Measurements from ENCODE around the gene C4orf33. TPM values are rescaled to one million over a fixed set of nuclear protein-coding genes. Genes with fewer than 3 reads are reported as not detected.
"Not testable (repeated sequence)": the region's sequence is repeated elsewhere in the genome, so short reads cannot be mapped to it uniquely, and the experiment has no call there.

The C4orf33 gene, protein sequence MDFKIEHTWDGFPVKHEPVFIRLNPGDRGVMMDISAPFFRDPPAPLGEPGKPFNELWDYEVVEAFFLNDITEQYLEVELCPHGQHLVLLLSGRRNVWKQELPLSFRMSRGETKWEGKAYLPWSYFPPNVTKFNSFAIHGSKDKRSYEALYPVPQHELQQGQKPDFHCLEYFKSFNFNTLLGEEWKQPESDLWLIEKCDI
- total RNA-seq, result 14.9 TPM

DNA sequence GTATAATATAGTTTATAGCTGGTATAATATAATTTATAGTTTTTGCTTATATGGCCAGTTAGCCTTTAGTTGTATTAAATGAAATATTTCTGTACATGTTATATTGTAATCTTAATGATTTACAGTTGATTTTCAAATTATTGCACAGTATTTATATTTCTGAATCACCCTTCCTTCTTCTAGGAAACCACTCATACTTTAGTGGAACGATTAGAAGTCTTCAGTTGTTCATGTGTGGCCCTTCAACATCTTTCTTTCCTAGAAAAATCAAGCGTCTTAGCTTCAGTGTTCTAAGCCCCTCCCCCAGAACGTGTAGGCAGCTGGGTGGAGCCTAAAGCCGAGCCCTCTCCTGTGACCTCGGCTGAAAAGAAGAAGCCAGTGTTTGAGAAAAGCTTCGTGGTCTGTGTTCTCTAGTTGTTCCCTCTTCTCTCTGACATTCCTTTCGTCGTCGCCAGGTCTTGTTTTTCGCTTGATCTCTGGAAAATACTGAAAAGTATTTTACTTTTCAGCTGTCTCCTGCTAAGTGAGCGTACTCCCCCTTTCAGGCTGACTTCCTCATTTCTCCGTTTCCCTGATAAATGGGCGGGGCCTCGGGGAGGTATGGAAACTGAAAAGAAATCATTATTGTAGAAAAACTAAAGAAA is at the start of gene C4orf33:
Gene C4orf33, plus strand, starts transcription at position 342 of the 644 bp plus-strand sequence. CDS start 6,459 bp downstream, outside the sequence.
- peak; percentile 67 for DNase-seq (ENCODE audit: low spot score)

DNA sequence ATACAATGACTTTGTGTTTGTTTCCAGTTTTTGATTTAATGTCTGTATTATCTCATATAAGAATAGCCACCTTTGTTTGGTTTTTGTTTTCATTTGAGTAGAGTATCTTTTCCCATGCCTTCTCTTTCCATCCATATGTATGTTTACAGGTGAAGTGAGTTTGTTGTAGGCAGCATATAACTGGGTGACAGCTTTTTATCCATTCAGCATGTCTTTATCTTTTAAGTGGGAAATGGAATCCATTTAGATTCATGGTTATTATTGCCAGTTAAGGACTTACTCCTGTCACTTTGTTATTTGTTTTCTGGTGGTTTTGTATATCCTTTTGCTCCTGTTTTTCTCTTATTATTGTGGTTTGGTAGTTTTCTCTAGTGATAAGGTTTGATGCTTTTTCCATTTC is 36.9 kb upstream of the C4orf33 start:
- no peak for DNase-seq (ENCODE audit: low spot score)

- no peak for DNase-seq (ENCODE audit: low spot score)
These were observed 33.4 kb upstream of the C4orf33 start for GRCh38 chr4:129062580-129062979.

GRCh38 chr4:129063640-129064039 is 32.3 kb upstream of the C4orf33 start:
- DNase-seq (ENCODE audit: low spot score), result no peak

- no peak for DNase-seq (ENCODE audit: low spot score)
These were observed 31.2 kb upstream of the C4orf33 start for GRCh38 chr4:129064717-129065116.

GRCh38 chr4:129069537-129069936 is 26.4 kb upstream of the C4orf33 start:
- DNase-seq (ENCODE audit: low spot score), result not testable (repeated sequence)

- no peak for DNase-seq (ENCODE audit: low spot score)
These were observed 18.6 kb upstream of the C4orf33 start for GRCh38 chr4:129077326-129077725.

DNA sequence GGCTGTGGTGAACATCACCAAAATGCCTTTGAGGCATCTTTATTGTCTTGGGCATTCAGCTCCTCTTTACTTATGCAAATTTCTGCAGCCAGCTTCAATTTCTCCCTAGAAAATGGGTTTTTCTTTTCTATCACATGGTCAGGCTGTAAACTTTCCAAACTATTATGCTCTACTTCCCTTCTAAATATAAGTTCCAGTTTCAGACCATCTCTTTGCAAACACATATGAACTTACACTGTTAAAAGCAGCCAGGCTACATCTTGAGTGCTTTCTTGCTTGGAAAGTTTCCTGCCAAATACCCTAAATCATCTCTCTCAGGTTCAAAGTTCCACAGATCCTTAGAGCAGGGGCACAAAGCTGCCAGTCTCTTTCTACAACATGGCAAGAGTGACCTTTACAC is 15.8 kb upstream of the C4orf33 start:
- no peak for DNase-seq (ENCODE audit: low spot score)

DNA sequence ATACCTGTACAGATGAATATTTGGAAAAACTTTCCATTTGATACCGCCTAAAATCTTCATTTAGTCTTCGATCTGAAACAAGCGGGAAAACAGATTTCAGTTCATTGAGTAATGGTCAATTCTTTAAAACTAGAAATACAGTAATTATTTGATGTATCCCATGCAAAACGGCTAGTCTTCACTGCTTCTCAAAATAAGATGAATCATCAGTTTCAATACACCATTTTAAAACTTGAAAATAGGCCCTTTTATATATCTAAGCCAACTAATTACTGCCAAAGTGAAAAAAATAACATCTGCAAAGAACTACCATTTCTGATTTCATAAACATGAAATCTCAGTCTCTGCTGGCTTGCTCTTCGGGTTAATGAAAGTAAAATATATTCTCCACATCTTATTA is 13.7 kb upstream of the C4orf33 start:
- DNase-seq (ENCODE audit: low spot score), result no peak

DNA sequence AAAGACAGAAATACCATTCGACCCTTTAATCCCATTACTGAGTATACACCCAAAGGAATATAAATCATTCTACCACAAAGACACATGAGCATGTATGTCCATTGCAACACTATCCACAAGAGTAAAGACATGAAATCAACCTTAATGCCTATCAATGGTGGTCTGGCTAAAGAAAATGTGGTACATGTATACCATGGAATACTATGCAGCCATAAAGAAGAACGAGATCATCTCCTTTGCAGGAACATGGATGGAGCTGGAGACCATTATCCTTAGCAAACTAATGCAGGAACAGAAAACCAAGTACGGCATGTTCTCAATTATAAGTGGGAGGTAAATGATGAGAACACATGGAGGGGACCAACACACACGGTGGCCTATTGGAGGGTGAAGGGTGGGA is 10.5 kb upstream of the C4orf33 start:
- no peak for DNase-seq (ENCODE audit: low spot score)

- no peak for DNase-seq (ENCODE audit: low spot score)
These were observed 8.4 kb upstream of the C4orf33 start for GRCh38 chr4:129087516-129087915.

GRCh38 chr4:129092631-129093190 is 3.2 kb upstream of the C4orf33 start:
- DNase-seq (ENCODE audit: low spot score), result no peak

GRCh38 chr4:129093191-129093920 is 2.6 kb upstream of the C4orf33 start, which contains the start of gene SCLT1:
Gene SCLT1 (minus strand): TSS chr4:129093539. CDS start chr4:129093103, 436 bp downstream.
- DNase-seq (ENCODE audit: low spot score), result peak; percentile 98

GRCh38 chr4:129094347-129094746 is 1.6 kb upstream of the C4orf33 start:
- DNase-seq (ENCODE audit: low spot score), result no peak

DNA sequence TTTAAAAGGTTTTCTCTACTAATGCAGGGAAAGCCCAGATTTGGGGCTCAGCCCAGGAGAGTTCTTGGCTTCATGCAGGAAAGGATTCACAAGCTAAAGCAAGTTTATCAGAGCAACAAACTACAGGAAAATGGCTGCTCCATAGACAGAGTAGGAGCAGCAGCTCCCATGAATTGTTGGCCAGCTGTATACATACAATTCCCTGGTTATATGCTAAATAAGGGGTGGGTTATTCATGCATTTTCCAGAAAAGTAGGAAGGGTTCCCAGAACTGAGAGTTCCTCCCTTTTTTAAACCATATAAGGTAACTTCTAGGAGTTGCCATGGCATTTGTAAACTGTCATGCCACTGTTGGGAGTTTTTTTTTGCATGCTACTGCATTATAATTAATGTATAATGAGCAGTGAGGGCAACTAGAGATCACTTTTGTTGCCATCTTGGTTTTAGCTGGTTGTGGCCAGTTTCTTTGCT is 2.6 kb downstream of the C4orf33 start:
- no peak for DNase-seq (ENCODE audit: low spot score)

DNA sequence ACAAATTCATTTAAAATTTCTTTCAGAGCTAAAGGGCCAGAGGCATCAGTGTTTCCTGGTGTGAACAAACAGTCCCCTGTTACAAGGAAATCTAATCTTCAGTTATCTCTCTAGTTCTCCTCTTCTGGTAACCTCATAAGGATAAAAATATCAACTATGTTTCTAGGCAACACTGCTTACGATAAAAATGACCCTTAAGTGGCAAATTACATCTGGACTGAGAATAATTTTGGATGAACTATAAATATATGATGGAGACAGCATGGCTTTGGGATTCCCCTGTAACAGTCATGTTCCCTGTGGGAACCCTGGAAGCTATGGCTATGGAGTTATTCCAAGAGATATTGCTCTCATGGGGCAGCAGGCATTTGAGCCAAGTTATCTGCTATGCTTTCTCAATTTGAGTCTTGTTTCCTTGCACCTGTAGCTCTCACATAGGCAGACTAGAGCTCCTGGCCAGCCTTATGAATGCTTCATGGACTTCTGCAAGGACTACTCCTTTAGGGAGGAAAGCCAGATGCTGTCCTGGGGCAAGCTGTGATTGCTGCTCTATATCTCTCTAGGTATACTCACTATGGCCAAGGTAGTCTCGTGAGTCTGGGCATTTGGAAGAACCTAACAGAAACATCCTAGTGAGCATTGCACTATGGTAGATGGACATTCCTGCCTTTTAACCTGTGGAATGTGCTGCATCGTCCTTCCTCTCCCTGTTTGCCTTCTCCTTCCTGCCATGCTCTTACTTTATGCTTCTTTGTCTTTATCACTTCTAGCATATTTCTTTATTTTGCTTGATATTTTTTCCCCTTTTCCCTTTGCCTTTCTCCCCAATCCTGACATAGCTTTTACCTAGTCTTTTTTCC is 14.2 kb downstream of the C4orf33 start:
- DNase-seq (ENCODE audit: low spot score), result no peak

DNA sequence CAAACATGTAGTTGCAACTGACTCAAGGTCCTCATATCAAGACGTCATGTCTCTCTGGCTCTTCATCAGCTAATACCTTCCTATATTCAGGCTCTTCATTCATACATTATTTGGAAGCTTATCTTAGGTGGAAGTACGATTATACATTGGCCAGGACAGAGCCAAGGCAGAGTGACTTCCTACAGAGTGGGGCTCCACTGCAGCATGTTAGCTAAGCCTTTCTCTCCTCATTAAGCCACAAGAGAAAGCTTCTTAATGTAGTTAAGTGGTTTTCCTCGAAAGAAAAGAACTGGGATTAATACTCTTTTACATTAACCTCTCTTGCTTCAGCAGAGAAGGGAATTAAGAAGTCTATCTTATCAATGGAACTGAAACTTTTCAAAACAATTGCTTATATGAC is 15.0 kb downstream of the C4orf33 start:
- no peak for DNase-seq (ENCODE audit: low spot score)

DNA sequence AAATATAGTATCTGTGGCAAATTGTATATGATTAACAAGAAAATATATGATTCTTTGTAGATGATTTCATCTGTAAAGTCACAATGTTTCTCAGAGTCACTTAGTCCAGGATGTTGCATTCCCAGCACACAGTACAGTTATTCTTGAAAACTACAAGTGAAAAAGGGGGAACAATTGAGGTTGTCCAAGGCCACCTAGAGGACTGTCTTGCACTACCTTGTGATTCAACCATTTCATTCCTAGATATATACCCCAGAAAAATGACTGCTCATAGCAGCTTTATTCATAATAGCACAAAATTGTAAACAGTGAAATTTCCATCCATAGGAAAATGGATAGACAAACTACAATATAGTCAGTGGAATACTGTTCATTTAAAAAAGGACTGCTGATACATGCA is 16.0 kb downstream of the C4orf33 start:
- DNase-seq (ENCODE audit: low spot score), result no peak

- no peak for DNase-seq (ENCODE audit: low spot score)
These were observed 17.5 kb downstream of the C4orf33 start for GRCh38 chr4:129113434-129113833.

DNA sequence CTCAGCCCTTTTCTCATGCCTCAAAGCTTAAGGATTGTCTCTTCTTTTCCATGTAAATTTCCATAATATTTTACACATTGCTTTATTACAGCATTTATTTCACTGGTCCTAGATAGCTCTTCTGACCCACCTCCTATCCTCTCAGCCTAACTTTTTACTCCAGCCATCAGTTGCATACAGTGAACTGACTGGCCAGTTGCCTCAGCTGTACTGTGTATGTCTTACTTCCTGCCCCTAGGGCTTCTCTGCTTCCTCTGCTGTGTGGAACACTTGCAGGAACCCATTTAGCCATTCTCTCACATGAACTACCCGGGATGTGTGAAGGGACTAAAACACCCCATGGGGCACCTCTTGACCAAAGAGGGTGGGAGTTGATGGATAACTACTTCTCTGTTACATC is 18.0 kb downstream of the C4orf33 start:
- DNase-seq (ENCODE audit: low spot score), result no peak

GRCh38 chr4:129117705-129118104 is 21.8 kb downstream of the C4orf33 start:
- DNase-seq (ENCODE audit: low spot score), result no peak

All from mucosa of gallbladder (tissue), 1 donor.